Uterus (tissue), 2 donors: ENCODE data around the gene ZFP82.

Source experiments
- CTCF ChIP-seq, 4 experiments: fragments of 200-600 bp in 2 of 4; fragments of 450-650 bp in 2 of 4; sonication (generic) in 2 of 4; IDR thresholded peaks; one replicate each; pipeline ENCODE4 v1.5.1; 2016 to 2019; ENCODE audit warnings: antibody characterized with exemption in 4 of 4, mild to moderate bottlenecking in 2 of 4, moderate library complexity in 1 of 4
- POLR2A ChIP-seq, 2 donors: fragments of 450-650 bp; IDR thresholded peaks; one replicate each; pipeline ENCODE4 v1.6.1; 2016; ENCODE audit warnings: antibody characterized with exemption in 2 of 2, mild to moderate bottlenecking in 1 of 2, moderate library complexity in 1 of 2

GRCh38 chr19:36449059-36449670, 30.7 kb upstream of the ZFP82 start:
- TF ChIP-seq CTCF (IDR thresholded peaks at IDR 0.05) (no peak), POLR2A (IDR thresholded peaks at IDR 0.05) (no peak)
